Suprapubic skin (tissue), 3 donors: ENCODE results near the gene SDHA.

Source experiments
- POLR2A ChIP-seq, 2 donors: fragments of 450-650 bp; IDR thresholded peaks; one replicate each; pipeline ENCODE4 v1.6.1; 2017; ENCODE audit warnings: antibody characterized with exemption in 2 of 2, mild to moderate bottlenecking in 2 of 2, moderate library complexity in 2 of 2
- TF ChIP-seq, protein P1 (sequence below), 2 donors: fragments of 200-600 bp in 1 of 2; fragments of 450-650 bp in 1 of 2; sonication (generic) in 1 of 2; IDR thresholded peaks; one replicate each; pipeline ENCODE4 v1.5.1; 2016 to 2019; ENCODE audit warnings: antibody characterized with exemption in 2 of 2, mild to moderate bottlenecking in 1 of 2, moderate library complexity in 1 of 2

DNA sequence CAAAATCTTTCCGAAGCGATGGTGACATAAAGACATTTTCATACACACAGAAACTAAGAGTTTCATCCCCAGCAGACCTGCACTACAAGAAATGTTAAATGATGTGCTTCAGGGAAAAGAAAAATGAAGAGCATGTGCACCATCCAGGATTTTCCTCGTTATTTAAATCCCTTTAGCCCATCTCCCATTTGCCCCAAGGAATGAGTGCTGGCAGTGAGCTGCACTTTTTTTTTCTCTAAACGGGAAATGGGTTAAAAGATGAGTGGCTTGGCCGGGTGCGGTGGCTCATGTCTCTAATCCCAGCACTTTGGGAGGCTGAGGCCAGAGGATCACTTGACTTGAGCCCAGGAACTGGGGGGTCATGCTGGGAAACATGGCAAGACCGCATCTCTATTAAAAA is 33.6 kb upstream of the SDHA start:
- TF ChIP-seq, protein P1, sequence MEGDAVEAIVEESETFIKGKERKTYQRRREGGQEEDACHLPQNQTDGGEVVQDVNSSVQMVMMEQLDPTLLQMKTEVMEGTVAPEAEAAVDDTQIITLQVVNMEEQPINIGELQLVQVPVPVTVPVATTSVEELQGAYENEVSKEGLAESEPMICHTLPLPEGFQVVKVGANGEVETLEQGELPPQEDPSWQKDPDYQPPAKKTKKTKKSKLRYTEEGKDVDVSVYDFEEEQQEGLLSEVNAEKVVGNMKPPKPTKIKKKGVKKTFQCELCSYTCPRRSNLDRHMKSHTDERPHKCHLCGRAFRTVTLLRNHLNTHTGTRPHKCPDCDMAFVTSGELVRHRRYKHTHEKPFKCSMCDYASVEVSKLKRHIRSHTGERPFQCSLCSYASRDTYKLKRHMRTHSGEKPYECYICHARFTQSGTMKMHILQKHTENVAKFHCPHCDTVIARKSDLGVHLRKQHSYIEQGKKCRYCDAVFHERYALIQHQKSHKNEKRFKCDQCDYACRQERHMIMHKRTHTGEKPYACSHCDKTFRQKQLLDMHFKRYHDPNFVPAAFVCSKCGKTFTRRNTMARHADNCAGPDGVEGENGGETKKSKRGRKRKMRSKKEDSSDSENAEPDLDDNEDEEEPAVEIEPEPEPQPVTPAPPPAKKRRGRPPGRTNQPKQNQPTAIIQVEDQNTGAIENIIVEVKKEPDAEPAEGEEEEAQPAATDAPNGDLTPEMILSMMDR (IDR thresholded peaks at IDR 0.05), result no peak
- TF ChIP-seq POLR2A (IDR thresholded peaks at IDR 0.05), result no peak
